GM19468 (cell line): ENCODE results near the gene SLC36A3.
"Not testable (repeated sequence)": the region's sequence is repeated elsewhere in the genome, so short reads cannot be mapped to it uniquely, and the experiment has no call there.

Experiments
- ATAC-seq: cut with Tn5 transposase; IDR thresholded peaks from one replicate; pipeline ENCODE4 v1.9.1; 2021; ENCODE audit warnings: mild to moderate bottlenecking, moderate library complexity, moderate number of reproducible peaks; ENCODE audit not compliant: unreplicated experiment; ENCODE audit errors: extremely low read depth

The SLC36A3 gene

DNA sequence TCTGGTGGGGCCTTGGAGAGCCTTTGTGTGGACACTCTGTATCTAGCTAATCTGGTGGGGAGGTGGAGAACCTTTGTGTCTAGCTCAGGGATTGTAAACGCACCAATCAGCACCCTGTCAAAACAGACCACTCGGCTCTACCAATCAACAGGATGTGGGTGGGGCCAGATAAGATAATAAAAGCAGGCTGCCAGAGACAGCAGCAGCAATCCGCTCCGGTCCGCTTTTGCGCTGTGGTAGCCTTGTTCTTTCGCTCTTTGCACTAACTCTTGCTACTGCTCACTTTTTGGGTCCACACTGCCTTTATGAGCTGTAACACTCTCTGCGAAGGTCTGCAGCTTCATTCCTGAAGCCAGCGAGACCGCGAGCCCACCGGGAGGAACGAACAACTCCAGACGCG lies 6.3 kb upstream of the SLC36A3 start:
- ATAC-seq = not testable (repeated sequence)

GRCh38 chr5:151309266-151309665 lies 5.7 kb upstream of the SLC36A3 start:
- not testable (repeated sequence) for ATAC-seq

DNA sequence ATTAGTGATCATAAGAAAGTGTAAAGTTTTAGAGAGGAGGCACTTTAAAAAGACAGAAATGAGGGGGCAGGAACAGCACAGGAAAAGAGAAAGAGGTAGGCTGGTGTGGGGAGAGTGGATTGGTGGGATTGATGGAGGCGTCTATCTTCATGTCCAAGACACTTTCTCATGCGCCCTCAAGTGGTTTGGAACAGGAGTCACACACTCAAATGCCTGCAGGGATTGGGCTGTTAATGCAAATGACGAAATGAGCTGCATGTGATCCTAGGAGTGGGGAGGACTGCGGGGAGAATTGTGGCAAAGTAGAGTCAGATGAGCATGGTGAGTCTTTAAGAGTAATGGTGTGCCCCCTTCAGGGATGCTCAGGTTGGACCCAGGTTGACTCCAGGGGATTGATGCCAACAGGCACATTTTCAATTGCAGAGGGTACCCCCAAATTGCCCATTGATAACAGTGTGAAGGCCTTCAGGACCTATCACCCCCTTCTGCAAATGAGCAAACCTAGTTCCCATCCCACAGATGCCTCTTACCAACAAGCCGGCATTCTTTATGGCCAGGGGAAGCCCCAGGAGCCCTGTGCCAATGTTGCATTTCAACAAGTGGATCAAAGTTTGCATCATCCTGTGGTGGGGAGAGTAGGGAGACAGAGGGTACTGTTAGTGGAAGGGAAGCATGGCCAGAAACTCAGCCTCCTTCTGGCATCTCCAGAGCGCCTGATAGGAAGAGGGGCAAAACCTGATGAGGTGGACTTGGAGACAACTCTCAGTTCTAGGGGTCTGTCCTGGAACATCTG lies 5.3 kb downstream of the SLC36A3 start:
- no peak for ATAC-seq

- ATAC-seq = no peak
Observed at GRCh38 chr5:151296974-151297373, 6.6 kb downstream of the SLC36A3 start.

GRCh38 chr5:151296478-151296830 lies 7.1 kb downstream of the SLC36A3 start:
- no peak for ATAC-seq

DNA sequence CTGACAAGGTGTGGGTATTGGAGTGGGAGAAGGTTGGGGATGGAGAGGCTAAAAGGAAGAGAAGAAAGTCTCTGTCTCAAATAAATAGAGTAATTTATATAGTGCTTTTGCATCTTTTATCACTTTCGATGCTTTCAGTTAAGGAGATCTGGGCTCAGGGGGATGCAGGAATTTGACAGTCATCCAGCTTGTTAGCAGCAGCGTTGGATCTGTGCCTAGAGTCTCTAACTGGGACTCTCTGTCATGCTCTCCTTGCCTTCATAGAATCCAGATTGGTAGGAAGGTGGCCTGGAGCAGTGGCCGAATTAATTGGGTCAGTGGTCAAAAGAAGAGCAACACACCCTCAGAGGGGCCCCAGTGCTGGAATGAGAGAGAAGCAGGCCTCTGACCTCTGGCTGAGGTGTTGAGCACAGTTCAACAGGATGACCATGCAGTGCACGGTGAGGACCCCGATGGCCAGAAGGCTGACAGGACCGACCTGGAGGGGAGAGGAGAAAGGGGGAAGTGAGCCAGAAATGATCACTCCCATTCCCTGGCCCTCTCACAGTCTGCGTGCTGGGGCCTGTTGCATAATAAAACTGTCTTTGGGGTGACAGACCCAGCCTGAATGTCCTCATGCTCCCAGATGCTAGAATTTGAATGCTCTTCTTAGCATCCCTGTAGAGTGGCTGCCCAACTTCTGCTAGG lies 7.6 kb downstream of the SLC36A3 start:
- ATAC-seq = no peak

DNA sequence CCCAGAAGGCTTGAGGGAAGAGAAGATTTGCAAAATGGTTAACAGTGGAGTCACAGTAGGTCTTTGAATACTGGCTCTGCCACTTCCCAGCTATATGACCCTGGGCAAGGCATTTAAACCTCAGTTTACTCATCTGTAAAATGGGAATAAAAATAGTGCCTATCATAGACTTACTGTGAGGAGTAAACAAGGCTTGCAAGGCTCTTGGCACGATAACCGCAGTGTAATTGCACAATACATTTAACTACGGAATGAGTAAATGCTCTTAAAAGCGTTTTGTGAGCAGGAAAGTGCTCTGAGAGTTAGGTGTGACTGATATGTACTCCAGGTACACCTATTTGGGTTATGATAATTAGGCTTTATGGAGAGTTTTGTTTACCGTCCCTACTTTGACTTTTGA lies 8.4 kb downstream of the SLC36A3 start:
- ATAC-seq = no peak

DNA sequence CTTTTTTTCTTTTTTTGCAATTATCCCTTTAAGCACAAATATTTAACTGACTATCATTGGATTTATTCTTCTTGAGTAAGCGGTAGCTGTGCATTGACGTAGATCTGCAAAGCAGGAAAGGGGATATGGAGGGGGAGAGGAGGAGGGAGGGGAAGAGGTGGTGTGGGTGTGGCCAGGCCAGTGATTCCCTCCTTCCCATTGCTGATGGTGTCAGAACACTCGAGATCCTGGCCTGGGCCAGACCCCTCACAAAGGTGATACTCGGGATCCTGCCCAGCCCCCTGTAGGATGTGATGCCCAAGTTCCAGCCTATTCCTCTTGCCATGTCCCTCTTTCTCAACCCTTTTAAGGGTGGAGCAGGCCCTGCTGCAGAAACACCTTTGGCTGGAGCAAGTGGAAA lies 9.9 kb downstream of the SLC36A3 start:
- no peak for ATAC-seq

DNA sequence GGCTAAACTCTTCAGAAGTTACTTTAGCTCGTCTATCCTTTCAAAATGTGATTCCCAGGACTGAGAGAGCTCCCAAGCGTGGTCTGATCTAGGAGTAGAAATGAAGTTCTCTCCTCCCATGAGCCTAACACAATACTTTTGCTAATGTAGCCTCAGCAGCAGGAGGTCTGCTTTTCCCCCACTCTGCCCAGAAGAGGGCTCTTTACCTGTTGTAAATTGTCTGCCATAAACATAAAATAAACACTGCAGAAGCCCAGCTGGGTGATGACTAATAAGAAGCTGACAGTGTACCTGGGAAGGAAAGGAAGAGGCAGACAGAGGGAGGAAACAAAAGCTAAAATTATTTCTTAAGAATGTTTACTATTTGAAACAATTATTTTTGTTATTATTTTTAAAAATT lies 15.4 kb downstream of the SLC36A3 start:
- no peak for ATAC-seq

GRCh38 chr5:151286246-151286645 lies 17.3 kb downstream of the SLC36A3 start:
- no peak for ATAC-seq

- no peak for ATAC-seq
Observed at GRCh38 chr5:151285683-151286082, 17.9 kb downstream of the SLC36A3 start.

GRCh38 chr5:151284392-151284967 lies 19.1 kb downstream of the SLC36A3 start:
- no peak for ATAC-seq

- ATAC-seq = no peak
Observed at GRCh38 chr5:151283120-151283825, 20.3 kb downstream of the SLC36A3 start.

DNA sequence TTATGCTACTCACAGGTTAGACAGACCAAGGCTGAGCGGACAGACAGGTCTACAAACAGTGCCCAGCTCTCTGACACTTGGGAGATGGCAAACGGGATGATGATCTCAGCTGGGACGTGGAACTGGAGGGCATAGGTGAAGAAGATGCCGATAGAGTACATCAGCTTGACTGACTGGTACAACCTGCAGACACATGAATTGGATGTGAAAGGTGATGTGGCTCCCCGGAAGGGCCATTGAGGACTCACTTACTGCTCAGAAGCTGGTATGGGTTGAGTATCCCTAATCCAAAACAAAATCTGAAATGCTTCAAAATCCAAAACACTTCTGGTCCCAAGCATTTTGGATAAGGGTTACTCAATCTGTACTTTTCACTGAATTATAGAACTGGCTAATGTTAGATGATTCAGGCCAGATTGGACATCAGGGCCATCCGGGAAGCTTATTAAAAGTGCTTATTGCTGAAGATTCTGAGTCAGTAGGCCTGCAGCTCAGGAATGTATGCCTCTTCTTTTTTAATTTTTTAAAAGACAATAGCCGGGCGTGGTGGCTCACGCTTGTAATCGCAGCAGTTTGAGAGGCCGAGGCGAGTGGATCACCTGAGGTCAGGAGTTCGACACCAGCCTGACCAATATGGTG lies 22.4 kb downstream of the SLC36A3 start:
- ATAC-seq = no peak

- ATAC-seq = no peak
Observed at GRCh38 chr5:151280443-151280842, 23.1 kb downstream of the SLC36A3 start.

- no peak for ATAC-seq
Observed at GRCh38 chr5:151278845-151279244, 24.7 kb downstream of the SLC36A3 start.

DNA sequence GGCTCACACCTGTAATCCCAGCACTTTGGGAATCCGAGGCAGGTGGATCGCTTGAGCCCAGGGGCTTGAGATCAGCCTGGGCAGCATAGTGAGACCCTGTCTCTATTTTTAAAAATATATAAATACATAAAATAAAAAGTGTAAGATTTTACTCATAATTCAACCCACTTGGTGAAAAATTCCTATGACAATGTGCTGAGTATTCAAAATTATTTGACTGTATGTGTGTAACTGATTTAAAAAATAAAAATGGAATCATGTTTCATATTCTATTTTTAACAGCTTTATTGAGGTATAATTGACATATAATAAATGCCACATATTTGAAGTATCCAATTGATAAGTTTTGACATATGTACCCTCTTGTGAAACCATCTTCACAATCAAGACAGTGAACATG lies 27.8 kb downstream of the SLC36A3 start:
- no peak for ATAC-seq

- ATAC-seq = no peak
Observed at GRCh38 chr5:151274666-151275065, 28.9 kb downstream of the SLC36A3 start.

- ATAC-seq = no peak
Observed at GRCh38 chr5:151271336-151271735, 32.2 kb downstream of the SLC36A3 start.

DNA sequence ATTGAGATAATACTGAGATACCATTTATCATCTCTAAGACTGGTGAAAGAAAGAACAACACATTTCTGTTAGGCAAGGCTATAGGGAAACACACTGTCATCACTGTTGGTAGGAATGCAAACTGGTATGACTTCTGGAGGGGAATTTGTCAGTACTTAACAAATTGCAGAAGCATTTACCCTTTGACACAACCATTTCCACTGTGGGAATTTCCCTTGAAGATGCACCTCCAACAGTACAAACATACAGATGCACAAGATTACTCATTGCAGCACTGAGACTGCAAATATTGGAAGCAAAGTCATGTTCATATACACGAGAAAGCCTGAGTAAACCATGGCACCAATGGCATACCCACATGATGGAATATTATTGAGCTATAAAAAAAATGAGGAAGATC lies 33.0 kb downstream of the SLC36A3 start:
- ATAC-seq = peak; percentile 59
